ENCODE measurements around the gene RFTN1.
A peak's percentile ranks its signal among the peaks of the same experiment; 100 is the strongest.

Gene RFTN1

GRCh38 chr3:16464511-16465148, 48.9 kb downstream of the RFTN1 start:
- DNase-seq (ENCODE audit: low spot score), result peak; percentile 37

GRCh38 chr3:16463914-16464313, 49.6 kb downstream of the RFTN1 start:
- no peak for DNase-seq (ENCODE audit: low spot score)

- DNase-seq (ENCODE audit: low spot score), result no peak
These were observed 50.4 kb downstream of the RFTN1 start for GRCh38 chr3:16463119-16463518.

GRCh38 chr3:16462679-16463078, 50.8 kb downstream of the RFTN1 start:
- no peak for DNase-seq (ENCODE audit: low spot score)

DNA sequence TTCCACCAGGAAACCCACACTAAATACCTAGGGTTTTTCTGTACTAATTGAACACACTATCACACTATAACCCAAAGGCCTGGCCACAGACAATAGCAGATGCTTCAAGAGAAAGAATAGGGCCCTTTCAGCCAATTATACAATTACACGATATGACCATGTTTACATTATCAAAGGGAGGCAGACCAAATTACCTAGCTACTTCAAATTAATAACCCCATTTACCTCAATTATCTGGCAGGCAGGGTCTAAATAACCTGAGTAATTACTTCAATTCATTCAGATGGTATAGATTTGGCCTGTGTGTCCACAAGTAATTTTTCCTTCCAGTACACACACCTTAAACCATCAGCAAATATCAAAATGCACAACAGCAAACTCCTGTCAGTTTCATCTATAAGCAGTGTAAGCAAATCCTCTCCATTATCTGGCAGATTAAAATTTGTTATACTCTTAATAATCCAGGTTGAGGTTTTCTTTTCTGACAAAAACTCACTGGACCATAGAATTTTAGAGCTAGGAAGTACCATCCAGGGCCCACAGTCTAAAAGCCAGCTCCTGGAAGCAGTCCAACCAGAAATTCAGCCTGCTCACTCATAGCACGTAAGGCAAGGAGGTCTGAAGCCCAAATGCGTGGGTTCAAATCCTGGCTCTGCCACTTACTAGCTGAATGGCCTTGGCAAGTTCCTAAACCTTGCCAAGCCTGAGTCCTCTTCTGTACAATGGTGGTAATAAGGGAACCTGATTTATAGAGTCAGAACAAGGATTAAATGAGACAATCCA, 51.8 kb downstream of the RFTN1 start:
- no peak for DNase-seq (ENCODE audit: low spot score)

- DNase-seq (ENCODE audit: low spot score), result no peak
These were observed 52.6 kb downstream of the RFTN1 start for GRCh38 chr3:16460886-16461285.

- DNase-seq (ENCODE audit: low spot score), result no peak
These were observed 53.2 kb downstream of the RFTN1 start for GRCh38 chr3:16460273-16460672.

- no peak for DNase-seq (ENCODE audit: low spot score)
These were observed 56.6 kb downstream of the RFTN1 start for GRCh38 chr3:16456784-16457415.

- DNase-seq (ENCODE audit: low spot score), result no peak
These were observed 57.5 kb downstream of the RFTN1 start for GRCh38 chr3:16455966-16456365.

- no peak for DNase-seq (ENCODE audit: low spot score)
These were observed 58.5 kb downstream of the RFTN1 start for GRCh38 chr3:16455001-16455400.

DNA sequence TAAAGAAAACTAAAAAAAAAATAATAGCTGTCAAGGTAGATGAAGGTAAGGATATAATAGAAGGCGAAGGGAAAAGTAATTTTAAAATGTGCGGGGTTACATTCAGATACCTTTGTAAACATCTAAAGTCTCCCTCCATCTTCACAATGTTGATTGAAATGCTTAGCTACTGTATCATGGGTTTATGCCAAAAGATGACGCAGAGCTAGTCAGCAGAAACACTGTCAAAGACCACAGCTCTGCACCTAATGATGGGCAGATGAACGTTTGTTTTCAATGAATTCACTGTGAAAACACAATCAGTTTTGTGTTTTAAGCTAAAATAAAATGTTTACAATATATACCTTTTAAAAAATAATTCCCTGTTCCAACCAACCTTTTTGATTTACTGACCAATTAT, 61.2 kb downstream of the RFTN1 start:
- DNase-seq (ENCODE audit: low spot score), result peak; percentile 40

- no peak for DNase-seq (ENCODE audit: low spot score)
These were observed 64.1 kb downstream of the RFTN1 start for GRCh38 chr3:16449369-16449768.

DNA sequence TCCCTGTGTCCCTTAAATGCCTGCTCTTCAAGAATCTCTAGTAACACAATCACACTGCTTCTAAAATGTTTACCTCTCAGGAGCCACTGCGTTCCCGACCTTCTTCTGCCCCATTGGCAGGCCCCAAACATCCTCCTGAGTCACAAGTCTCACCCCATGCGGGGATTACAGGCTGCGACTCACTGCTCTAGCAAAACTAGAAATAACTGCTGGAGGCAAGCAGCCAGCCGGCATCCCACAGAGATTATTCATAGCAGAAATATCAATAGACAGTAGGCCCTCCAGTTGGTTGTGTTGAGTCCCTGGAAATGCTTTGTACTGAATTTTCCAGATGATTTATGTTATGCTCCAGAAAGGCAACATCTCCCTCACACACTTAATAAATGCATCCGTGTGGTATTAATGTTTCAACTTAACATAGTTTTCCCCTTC, 64.8 kb downstream of the RFTN1 start:
- DNase-seq (ENCODE audit: low spot score), result peak; percentile 89

DNA sequence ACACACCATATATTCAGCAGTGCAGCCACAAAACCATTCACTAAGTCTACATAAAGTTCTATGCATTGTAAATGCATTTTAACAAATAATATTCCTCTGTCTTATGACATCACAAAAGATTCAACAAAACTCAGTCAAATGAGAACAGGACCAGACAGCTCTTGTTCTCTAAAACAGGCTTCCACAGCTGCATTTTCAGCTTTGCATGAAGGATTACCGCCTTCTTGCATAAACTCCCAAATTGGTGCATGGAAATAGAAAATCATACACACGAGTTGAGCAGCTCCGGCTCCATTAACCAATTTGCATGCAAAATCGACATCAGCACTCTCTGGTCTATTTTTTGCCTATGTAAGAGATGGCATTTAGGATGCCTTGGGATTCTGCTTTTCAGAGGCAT, 66.4 kb downstream of the RFTN1 start:
- DNase-seq (ENCODE audit: low spot score), result no peak

GRCh38 chr3:16444344-16444743, 69.2 kb downstream of the RFTN1 start:
- DNase-seq (ENCODE audit: low spot score), result no peak

GRCh38 chr3:16442730-16443129, 70.8 kb downstream of the RFTN1 start:
- DNase-seq (ENCODE audit: low spot score), result no peak

DNA sequence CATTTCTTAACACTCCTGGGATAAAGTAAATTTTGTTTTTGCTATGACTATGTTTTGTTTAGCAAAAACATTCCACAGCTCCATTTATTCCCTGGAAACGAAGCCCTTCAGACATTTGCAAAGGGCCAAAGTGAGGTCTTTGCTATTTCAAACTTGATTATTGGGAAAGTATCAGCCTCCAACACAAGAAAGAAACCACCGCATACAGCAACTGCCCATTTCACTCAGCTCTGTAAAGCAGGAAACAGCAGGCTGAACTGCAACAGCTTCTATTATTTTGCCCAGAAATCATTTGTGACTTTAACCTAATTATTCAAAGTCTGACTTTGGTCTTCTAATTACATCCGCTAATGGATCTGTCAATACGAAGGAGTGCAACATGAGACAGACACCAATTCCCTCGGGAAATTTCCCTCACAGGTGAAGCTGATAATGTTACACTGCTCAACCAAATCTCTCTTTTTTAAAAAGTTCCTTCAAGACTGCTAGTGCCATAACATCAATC, 72.1 kb downstream of the RFTN1 start:
- DNase-seq (ENCODE audit: low spot score), result peak; percentile 37

DNA sequence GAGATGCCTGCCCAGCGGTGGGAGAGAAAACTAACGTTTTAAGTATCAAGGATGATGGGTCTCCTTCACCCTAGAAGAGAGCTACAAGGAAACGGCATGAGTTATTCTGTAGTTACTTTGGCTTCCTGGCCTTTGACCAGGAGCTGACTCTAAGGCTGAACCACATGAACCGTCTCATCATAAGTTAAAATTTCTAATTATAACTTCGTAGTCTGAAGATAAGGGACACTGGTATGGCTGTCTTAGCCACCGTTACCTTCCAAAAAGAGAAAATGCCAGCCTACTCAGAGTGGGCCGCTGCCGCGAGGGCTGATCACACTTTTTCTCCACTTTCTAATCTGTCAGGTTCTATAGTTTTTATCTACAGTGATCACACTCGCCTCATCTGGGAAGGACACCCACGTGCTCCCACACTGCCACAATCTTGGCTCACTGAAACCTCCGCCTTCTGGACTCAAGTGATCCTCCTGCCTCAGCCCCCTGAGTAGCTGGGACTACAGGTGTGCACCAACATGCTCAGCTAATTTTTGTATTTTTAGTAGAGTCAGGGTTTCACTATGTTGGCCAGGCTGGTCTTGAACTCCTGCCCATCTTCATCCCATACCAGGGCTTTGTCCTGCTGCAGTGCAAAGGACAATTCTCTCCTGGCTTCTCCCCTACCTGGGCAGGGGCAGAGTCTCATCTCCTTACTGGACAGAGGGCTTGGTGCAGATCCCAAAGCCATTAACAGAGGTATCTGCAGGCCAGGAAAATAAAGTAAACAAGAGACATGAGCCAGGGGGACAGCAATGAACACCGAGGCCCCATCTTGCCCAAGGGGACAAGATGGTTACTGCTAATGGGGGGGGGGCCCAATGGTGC, 73.4 kb downstream of the RFTN1 start:
- no peak for DNase-seq (ENCODE audit: low spot score)

GRCh38 chr3:16439163-16439847, 74.2 kb downstream of the RFTN1 start:
- DNase-seq (ENCODE audit: low spot score), result peak; percentile 20

DNA sequence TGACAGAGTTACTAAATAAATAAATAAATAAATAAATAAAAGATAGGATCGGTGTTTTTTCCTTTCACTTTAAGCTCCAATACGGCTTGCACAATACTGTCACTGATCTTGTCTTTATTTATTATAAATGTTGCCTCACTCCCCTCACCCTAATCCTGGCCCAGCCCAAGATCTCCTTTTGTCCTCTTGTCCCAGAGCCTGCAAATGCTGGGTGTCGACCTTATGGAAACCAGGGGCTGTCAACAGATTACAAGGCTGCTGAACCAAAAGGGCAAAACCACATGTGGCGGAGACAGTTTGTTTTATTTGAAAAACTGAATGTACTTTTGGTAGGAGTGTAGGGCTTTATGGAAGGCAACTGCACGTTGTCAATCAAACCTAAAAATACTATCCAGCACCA, 75.9 kb downstream of the RFTN1 start:
- DNase-seq (ENCODE audit: low spot score), result no peak

- DNase-seq (ENCODE audit: low spot score), result no peak
These were observed 79.8 kb downstream of the RFTN1 start for GRCh38 chr3:16433701-16434151.
